ENCODE data around the gene TPST2.

DNA sequence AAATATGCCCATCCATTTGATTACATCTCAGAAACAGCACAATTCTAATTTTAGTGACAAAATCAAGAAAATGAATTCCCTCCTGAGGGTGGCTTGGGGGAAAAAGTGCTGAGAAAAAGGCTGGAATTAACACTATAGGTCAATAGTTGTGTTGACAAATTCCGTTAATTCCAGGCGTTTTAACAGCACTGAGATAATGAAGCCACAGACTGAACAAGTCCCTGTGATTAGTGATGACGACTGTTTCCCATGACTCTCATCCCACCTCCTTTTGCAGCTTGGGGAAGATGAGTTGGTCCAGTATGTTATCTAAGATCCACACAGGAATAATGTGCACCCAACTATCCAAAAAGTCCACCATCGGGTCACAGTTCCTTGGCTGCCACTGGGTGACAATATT is 93.5 kb downstream of the TPST2 start:
- TF ChIP-seq, protein P1, sequence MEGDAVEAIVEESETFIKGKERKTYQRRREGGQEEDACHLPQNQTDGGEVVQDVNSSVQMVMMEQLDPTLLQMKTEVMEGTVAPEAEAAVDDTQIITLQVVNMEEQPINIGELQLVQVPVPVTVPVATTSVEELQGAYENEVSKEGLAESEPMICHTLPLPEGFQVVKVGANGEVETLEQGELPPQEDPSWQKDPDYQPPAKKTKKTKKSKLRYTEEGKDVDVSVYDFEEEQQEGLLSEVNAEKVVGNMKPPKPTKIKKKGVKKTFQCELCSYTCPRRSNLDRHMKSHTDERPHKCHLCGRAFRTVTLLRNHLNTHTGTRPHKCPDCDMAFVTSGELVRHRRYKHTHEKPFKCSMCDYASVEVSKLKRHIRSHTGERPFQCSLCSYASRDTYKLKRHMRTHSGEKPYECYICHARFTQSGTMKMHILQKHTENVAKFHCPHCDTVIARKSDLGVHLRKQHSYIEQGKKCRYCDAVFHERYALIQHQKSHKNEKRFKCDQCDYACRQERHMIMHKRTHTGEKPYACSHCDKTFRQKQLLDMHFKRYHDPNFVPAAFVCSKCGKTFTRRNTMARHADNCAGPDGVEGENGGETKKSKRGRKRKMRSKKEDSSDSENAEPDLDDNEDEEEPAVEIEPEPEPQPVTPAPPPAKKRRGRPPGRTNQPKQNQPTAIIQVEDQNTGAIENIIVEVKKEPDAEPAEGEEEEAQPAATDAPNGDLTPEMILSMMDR (IDR thresholded peaks at IDR 0.05; ENCODE audit: borderline replicate concordance, extremely low read depth, low read length, poor library complexity, severe bottlenecking) = no peak
- no peak for TF ChIP-seq EZH2 (IDR thresholded peaks at IDR 0.05; ENCODE audit: borderline replicate concordance, low read depth, low read length, severe bottlenecking)
